Measurements from ENCODE around the gene OR12D3.

- no peak for TF ChIP-seq CTCF (IDR thresholded peaks at IDR 0.05)
- TF ChIP-seq EZH2 (IDR thresholded peaks at IDR 0.05): no peak
Observed at GRCh38 chr6:29419516-29419915, 44.4 kb upstream of the OR12D3 start.

Data from neural progenitor cell (in vitro differentiated cells).